NT2/D1 (cell line): ENCODE measurements around the gene COL20A1.

Experiments
- DNase-seq: peaks from one replicate; pipeline ENCODE4 v3.0.0-alpha.2; 2011; ENCODE audit warnings: low read depth, low spot score
- H3K27me3 ChIP-seq: 2 replicates; pipeline ENCODE4 v1.6.0; 2011; ENCODE audit warnings: mild to moderate bottlenecking; ENCODE audit not compliant: insufficient read length, insufficient read depth
- H3K36me3 ChIP-seq: 2 replicates; pipeline ENCODE4 v1.6.1; 2011; ENCODE audit warnings: mild to moderate bottlenecking, low read length, mixed read lengths; ENCODE audit not compliant: insufficient read depth, insufficient read length
- H3K4me1 ChIP-seq: 2 replicates; pipeline ENCODE4 v1.5.1; 2011; ENCODE audit not compliant: insufficient read depth, insufficient read length
- H3K4me3 ChIP-seq: 2 replicates; pipeline ENCODE4 v1.5.1; 2011; ENCODE audit warnings: low read depth; ENCODE audit not compliant: insufficient read length
- H3K9ac ChIP-seq: 2 replicates; pipeline ENCODE4 v1.6.0; 2011; ENCODE audit warnings: low read depth; ENCODE audit not compliant: insufficient read length
- H3K9me3 ChIP-seq: 2 replicates; pipeline ENCODE4 v1.5.1; 2011; ENCODE audit warnings: mild to moderate bottlenecking, low read length; ENCODE audit not compliant: insufficient read depth
- SUZ12 ChIP-seq: IDR thresholded peaks from 2 replicates; pipeline ENCODE4 v1.6.1; 2011; ENCODE audit not compliant: insufficient read length, insufficient read depth; ENCODE audit errors: extremely low read depth
- YY1 ChIP-seq: IDR thresholded peaks from 2 replicates; pipeline ENCODE4 v1.6.1; 2011; ENCODE audit not compliant: insufficient read length, insufficient read depth
- ZNF274 ChIP-seq: IDR thresholded peaks from 2 replicates; pipeline ENCODE4 v1.6.1; 2011; ENCODE audit warnings: mild to moderate bottlenecking, low read depth, low read length

The COL20A1 gene

DNA sequence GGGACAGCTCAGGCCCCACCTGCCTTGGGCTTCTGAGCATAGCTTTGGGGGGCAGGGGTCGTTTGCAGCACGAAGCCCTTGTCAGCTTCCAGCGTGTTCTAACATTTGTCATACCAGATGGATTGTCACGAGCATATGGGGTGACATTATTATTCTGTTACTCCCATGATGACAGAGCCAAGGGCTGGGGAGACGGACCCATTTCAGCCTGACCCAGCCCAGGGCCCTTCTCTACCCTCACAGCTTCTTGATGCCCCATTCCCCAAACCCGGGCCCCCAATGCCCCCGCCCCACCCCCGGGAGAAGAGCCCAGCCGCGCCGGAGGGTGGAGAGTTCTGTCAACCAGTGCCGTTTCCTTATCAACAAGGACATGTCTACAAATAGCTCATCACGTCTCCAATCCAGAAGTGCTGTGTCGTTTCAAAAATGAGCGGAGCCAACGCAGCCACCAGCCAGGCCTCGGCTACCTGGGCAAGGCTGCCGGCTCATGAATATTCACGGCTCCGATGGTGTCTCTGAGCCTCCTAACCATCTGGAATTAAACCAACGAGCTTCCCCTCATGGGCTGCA lies 77.7 kb downstream of the COL20A1 start:
- H3K4me3 ChIP-seq: no peak overlapping the region
- peaks cover 24% of the 10 kb centered on the region for H3K4me1 ChIP-seq
- no peak for TF ChIP-seq YY1
- TF ChIP-seq SUZ12: no peak
- no peak for TF ChIP-seq ZNF274
- DNase-seq: no peak
- H3K27me3 ChIP-seq: peaks cover 4% of the 10 kb centered on the region
- H3K9me3 ChIP-seq: no peaks in the 10 kb centered on the region
- no peak overlapping the region for H3K9ac ChIP-seq
- H3K36me3 ChIP-seq: no peaks in the 10 kb centered on the region

DNA sequence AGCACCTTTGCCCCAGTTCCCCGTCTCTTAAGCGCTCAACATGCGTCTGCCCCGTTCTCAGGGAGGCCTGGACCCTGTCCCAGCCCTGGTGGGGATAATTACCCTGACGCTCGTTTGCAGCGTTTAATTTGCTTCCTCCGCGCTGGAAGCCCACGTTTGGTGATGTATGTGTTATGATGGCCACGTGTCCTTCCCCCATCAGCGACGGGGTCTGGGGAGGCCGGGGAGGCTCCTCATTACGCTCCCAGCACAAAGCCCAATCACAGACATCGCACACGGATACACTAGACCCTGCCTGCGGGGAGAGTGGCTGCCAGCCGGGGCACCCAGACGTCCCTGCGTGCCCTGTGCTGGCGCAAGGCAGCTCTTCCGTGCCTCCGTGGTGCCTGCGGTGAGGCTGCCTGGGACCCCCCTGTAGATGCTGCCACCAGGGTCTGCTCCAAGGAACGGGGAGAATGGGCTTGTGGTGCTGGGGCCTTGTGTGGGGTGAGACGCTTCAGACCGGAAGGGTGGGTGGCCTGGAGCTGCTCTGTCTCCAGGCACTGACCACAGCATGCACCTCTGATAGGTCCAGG lies 78.4 kb downstream of the COL20A1 start:
- H3K27me3 ChIP-seq: peaks cover 4% of the 10 kb centered on the region

DNA sequence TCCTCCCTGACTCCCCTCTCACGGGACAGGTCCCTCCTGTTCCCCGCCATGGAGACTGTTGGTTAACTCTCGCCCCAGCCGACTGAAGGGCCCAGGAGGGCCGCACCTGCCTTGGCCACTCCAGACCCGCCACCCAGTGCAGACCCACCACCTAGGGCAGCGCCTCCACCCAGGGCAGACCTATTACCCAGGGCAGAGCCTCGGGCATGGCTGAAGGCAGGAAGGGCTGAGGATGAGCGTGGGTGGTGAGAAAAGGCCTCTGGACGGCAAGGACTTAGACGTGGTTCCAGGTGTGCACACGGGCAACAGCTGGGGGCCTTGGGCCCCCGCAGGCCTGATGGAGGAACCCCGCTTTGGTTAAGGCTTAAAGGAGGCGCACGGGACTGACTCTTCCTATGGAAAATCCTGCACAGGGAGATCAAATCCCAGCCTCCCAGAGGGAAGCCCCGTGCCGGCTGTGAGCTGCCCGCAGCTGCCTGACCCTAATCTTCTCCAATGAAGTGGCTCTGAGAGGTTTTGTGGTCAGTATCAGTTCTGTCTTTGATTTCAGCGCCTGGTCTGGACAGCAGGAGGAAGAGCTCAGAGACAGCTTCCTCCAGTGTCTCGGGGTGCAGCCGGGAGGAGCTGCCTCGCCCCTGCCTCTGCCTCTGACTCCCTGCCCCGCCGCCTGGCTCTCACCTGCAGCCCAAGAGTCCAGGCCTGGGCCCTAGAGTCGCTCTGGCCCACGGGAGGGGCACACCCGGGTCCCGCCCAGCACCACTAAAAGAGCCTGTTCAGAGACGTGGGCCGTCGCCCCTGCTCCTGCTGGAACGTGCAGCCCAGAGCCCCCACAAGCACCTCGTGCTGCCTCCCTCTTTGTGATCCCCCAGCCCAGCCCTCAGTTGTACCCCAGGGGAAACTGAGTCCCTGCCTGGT lies 80.2 kb downstream of the COL20A1 start:
- no peak for TF ChIP-seq YY1
- TF ChIP-seq ZNF274: no peak
- no peak for TF ChIP-seq SUZ12
- Histone ChIP-seq H3K36me3 (no peaks in the 10 kb centered on the region), H3K9ac (no peak overlapping the region), H3K9me3 (no peaks in the 10 kb centered on the region), H3K27me3 (peaks cover 4% of the 10 kb centered on the region), H3K4me1 (peaks cover 27% of the 10 kb centered on the region), H3K4me3 (no peak overlapping the region)
- DNase-seq: no peak

More for the DNA sequence above, 78.4 kb downstream of the COL20A1 start:
- no peak overlapping the region for H3K9ac ChIP-seq
- no peaks in the 10 kb centered on the region for H3K36me3 ChIP-seq
- DNase-seq: no peak
- H3K9me3 ChIP-seq: no peaks in the 10 kb centered on the region
- H3K4me3 ChIP-seq: no peak overlapping the region
- TF ChIP-seq SUZ12 (no peak), ZNF274 (no peak), YY1 (no peak)
- H3K4me1 ChIP-seq: peaks cover 24% of the 10 kb centered on the region

GRCh38 chr20:63373996-63374395 lies 81.0 kb downstream of the COL20A1 start:
- DNase-seq: no peak
- no peaks in the 10 kb centered on the region for H3K36me3 ChIP-seq
- H3K9ac ChIP-seq: no peak overlapping the region
- no peak for TF ChIP-seq SUZ12
- no peak for TF ChIP-seq ZNF274
- no peak for TF ChIP-seq YY1
- H3K27me3 ChIP-seq: peaks cover 4% of the 10 kb centered on the region
- peaks cover 29% of the 10 kb centered on the region for H3K4me1 ChIP-seq
- H3K4me3 ChIP-seq: no peak overlapping the region
- no peaks in the 10 kb centered on the region for H3K9me3 ChIP-seq

DNA sequence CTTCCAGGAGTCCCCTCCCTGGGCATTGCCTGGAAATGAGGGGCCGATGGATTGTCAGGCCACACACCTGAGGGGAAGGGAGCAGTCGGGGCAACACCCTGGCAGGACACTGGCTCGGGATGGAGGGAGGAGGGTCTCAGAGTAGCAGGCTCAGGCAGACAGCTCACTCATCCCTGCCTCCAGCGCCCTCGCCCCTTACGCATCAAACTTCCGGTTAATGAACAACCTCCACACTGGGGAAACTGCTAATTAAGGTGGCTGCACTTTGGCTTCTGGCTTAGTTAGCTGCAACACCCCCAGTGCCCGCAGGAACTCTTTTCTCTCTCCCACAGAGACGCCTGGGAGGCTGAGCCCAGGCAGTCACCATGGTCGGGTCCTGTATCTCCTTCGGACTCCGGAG lies 81.5 kb downstream of the COL20A1 start:
- H3K9me3 ChIP-seq: no peaks in the 10 kb centered on the region
- H3K9ac ChIP-seq: no peak overlapping the region
- no peak overlapping the region for H3K4me3 ChIP-seq
- no peak for TF ChIP-seq ZNF274
- TF ChIP-seq SUZ12: no peak
- no peak for TF ChIP-seq YY1
- H3K36me3 ChIP-seq: no peaks in the 10 kb centered on the region
- H3K27me3 ChIP-seq: peaks cover 4% of the 10 kb centered on the region
- H3K4me1 ChIP-seq: peaks cover 24% of the 10 kb centered on the region
- no peak for DNase-seq

DNA sequence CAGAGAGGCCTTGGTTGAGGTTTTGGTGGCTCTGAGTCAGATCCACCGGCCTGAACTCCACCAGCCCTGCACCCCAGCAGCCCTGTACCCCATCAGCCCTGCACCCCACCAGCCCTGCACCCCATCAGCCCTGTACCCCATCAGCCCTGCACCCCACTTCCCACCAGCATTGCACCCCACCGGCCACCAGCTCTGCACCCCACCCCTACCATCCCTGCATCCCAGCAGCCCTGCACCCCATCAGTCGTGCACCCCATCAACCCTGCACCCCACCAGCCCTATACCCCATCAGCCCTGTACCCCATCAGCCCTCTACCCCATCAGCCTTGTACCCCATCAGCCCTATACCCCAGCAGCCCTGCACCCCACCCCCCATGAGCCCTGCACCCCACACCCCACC lies 82.5 kb downstream of the COL20A1 start:
- no peak overlapping the region for H3K9ac ChIP-seq
- peaks cover 4% of the 10 kb centered on the region for H3K27me3 ChIP-seq
- no peak overlapping the region for H3K4me3 ChIP-seq
- peaks cover 19% of the 10 kb centered on the region for H3K4me1 ChIP-seq
- TF ChIP-seq SUZ12: no peak
- TF ChIP-seq YY1: no peak
- TF ChIP-seq ZNF274: no peak
- DNase-seq: no peak
- no peaks in the 10 kb centered on the region; the same call in 1 of the 2 replicates for H3K9me3 ChIP-seq
- no peaks in the 10 kb centered on the region for H3K36me3 ChIP-seq

DNA sequence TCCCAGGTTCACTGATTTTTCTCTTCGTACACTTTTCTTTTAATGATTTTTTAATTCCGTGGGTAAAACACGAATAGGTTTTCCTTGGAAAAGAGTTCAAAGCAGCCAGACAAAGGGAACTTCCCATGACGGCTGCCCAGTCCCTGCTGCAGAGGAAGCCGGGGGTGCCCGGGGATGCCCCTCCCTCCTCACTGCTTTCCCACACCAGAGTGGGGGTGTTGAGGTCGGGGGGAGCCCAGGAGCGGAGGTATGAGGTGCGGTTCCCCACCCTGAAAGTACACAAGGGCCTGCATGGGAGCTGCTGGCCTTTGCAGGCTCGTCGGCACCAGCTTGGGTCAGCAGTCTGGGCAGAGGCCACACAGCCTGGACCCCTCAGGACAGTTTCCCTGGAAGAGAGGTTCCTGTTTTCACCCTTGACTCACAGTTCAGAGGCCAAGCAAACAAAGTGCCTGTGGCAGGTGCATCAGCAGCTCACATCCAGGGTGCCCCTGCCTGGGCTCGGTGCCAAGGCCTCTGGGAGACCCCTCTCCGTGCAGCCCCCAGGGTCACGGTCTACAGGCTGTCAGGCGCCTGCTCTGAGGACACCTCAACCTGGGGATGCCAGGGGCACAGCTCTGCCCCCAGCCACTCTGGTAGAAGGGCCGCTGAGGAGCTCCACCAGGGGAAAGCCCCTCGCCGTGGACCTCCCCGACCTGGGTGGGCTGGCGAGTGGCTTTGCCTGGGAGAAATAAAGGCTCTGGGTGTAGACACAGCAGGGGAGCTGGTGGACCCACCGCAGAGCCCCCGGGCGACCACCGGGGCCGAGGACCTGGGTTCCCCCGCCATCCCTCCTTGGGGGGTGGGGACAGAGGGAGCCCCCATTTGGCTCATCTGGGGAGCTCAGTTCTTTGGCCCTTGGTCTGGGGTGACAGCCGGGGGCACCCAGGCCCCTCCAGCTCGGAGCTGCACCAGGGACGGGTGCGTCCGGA lies 83.6 kb downstream of the COL20A1 start:
- Histone ChIP-seq H3K4me3 (no peak overlapping the region), H3K36me3 (no peaks in the 10 kb centered on the region), H3K4me1 (peaks cover 18% of the 10 kb centered on the region), H3K9me3 (no peaks in the 10 kb centered on the region; the same call in 1 of the 2 replicates), H3K9ac (no peak overlapping the region), H3K27me3 (peaks cover 4% of the 10 kb centered on the region)
- TF ChIP-seq ZNF274: no peak
- TF ChIP-seq SUZ12: no peak
- no peak for TF ChIP-seq YY1
- DNase-seq: no peak
